HL-60 (cell line): ENCODE results near the gene PTGES2.

ENCODE experiments used
- DNase-seq, 2 experiments: peaks; one replicate each; pipeline ENCODE4 v3.0.0-alpha.2; 2010 to 2020; ENCODE audit warnings: low read depth in 1 of 2, low spot score in 1 of 2
- H3K27ac ChIP-seq: fragments of 250-450 bp; sonication (Bioruptor Pico); replicated peaks from 2 replicates; pipeline ENCODE4 v1.5.1; 2020; ENCODE audit warnings: mild to moderate bottlenecking, moderate library complexity
- H3K27me3 ChIP-seq: fragments of 250-450 bp; sonication (Bioruptor Pico); 2 replicates; pipeline ENCODE4 v1.5.1; 2021; ENCODE audit warnings: mild to moderate bottlenecking, moderate library complexity; ENCODE audit not compliant: insufficient read depth, poor library complexity, severe bottlenecking
- H3K4me3 ChIP-seq: replicated peaks from 2 replicates; pipeline ENCODE4 v1.5.1; 2011; ENCODE audit warnings: mild to moderate bottlenecking, control low read depth, low read length; ENCODE audit not compliant: insufficient read depth
- GABPA ChIP-seq: IDR thresholded peaks from 2 replicates; pipeline ENCODE4 v1.6.1; 2012; ENCODE audit warnings: low read depth
- POLR2AphosphoS5 ChIP-seq: IDR thresholded peaks from 2 replicates; pipeline ENCODE4 v1.6.1; 2012; ENCODE audit warnings: low read depth
- SPI1 ChIP-seq: IDR thresholded peaks from 2 replicates; pipeline ENCODE4 v1.6.1; 2012; ENCODE audit warnings: low read depth, mild to moderate bottlenecking, borderline replicate concordance
- TF ChIP-seq, protein P1 (sequence below): IDR thresholded peaks from 2 replicates; pipeline ENCODE4 v1.6.1; 2012; ENCODE audit warnings: low read depth; ENCODE audit not compliant: insufficient replicate concordance
- TF ChIP-seq, protein P2 (sequence below): IDR thresholded peaks from one replicate; pipeline ENCODE4 v1.5.1; 2011; ENCODE audit warnings: low read length, control low read depth, inconsistent platforms; ENCODE audit not compliant: insufficient read depth

Gene PTGES2

DNA sequence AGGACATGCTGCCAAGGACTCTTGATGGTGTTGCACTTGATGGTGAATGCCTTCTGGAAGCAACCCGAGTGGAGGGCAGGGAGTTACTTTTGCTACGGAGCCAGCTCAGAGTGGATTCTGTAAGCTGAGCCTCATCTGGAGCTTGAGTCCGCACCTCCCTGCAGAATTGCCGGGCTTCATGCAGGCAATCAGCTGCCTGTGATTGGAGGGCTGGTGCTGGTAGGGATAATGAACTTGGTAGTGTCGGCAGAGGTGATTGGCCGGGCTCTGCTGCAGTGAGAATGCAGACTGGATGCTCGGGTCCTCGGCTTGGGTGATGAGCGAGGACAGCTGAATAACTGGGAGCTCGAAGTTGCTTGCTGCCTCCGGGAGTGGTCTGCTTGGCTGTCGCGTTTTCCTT lies 36.4 kb downstream of the PTGES2 start:
- DNase-seq = no peak
- Histone ChIP-seq H3K4me3 (no peak overlapping the region), H3K27me3 (no peaks in the 10 kb centered on the region), H3K27ac (no peak overlapping the region)
- TF ChIP-seq SPI1 (no peak), GABPA (no peak), POLR2AphosphoS5 (no peak)
- TF ChIP-seq, protein P1, sequence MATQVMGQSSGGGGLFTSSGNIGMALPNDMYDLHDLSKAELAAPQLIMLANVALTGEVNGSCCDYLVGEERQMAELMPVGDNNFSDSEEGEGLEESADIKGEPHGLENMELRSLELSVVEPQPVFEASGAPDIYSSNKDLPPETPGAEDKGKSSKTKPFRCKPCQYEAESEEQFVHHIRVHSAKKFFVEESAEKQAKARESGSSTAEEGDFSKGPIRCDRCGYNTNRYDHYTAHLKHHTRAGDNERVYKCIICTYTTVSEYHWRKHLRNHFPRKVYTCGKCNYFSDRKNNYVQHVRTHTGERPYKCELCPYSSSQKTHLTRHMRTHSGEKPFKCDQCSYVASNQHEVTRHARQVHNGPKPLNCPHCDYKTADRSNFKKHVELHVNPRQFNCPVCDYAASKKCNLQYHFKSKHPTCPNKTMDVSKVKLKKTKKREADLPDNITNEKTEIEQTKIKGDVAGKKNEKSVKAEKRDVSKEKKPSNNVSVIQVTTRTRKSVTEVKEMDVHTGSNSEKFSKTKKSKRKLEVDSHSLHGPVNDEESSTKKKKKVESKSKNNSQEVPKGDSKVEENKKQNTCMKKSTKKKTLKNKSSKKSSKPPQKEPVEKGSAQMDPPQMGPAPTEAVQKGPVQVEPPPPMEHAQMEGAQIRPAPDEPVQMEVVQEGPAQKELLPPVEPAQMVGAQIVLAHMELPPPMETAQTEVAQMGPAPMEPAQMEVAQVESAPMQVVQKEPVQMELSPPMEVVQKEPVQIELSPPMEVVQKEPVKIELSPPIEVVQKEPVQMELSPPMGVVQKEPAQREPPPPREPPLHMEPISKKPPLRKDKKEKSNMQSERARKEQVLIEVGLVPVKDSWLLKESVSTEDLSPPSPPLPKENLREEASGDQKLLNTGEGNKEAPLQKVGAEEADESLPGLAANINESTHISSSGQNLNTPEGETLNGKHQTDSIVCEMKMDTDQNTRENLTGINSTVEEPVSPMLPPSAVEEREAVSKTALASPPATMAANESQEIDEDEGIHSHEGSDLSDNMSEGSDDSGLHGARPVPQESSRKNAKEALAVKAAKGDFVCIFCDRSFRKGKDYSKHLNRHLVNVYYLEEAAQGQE = no peak
- TF ChIP-seq, protein P2, sequence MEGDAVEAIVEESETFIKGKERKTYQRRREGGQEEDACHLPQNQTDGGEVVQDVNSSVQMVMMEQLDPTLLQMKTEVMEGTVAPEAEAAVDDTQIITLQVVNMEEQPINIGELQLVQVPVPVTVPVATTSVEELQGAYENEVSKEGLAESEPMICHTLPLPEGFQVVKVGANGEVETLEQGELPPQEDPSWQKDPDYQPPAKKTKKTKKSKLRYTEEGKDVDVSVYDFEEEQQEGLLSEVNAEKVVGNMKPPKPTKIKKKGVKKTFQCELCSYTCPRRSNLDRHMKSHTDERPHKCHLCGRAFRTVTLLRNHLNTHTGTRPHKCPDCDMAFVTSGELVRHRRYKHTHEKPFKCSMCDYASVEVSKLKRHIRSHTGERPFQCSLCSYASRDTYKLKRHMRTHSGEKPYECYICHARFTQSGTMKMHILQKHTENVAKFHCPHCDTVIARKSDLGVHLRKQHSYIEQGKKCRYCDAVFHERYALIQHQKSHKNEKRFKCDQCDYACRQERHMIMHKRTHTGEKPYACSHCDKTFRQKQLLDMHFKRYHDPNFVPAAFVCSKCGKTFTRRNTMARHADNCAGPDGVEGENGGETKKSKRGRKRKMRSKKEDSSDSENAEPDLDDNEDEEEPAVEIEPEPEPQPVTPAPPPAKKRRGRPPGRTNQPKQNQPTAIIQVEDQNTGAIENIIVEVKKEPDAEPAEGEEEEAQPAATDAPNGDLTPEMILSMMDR = no peak

DNA sequence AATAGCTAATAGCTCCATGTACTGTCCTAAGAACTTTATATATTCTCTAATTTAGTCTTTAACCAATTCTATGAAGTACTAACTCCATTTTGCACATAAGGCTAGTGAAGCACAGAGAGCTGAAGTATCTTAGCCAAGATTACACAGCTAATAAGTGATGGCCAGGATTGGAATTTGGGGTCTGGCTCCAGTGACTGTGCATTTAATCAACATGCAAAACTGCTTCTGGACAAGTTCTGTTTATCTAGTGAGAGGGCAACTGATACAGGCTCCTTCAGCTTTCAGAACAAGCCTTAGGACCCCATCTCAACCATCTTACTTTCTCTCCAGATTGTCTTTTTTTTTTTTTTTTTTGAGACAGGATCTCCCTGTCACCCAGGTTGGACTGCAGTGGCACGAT lies 38.2 kb downstream of the PTGES2 start:
- H3K4me3 ChIP-seq = no peak overlapping the region
- no peaks in the 10 kb centered on the region for H3K27me3 ChIP-seq
- TF ChIP-seq GABPA (no peak), SPI1 (no peak), POLR2AphosphoS5 (no peak)
- TF ChIP-seq, protein P2 = no peak
- TF ChIP-seq, protein P1 = no peak
- DNase-seq = no peak
- no peak overlapping the region for H3K27ac ChIP-seq

DNA sequence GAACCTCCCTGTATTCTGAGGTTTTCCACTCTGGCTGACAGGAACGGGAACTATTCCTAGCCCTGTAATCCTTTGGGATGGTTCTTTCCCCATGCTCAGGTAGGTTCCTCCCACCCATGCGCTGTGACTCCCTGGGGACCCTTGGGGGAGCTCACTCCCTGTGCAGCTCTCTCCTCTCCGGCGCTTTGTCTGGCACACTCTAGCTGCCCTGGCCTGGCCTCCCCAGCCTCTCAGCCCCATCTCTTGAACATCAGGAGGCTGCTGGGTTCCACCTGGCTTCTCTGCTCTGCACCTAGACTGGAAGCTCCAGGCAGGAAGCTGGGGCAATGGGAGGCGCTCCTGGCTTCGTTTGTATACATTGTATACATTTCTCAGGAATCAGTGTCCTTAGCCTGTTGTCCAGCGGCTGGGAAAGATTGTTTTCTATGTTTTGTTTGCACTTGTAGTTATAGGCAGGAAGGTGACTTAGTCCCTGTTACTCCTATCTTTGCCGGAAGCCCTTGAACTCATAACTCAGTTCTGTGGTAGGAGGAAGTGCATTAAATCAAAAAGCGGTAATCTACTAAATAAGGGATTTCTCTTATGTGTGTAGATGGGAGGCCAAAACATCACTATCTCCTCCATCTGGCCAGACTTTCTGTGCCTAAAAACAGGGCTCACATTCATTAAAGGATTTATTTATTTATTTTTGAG lies 39.1 kb downstream of the PTGES2 start:
- no peak overlapping the region for H3K4me3 ChIP-seq

More for the DNA sequence above, 39.1 kb downstream of the PTGES2 start:
- H3K27me3 ChIP-seq = no peaks in the 10 kb centered on the region
- no peak overlapping the region for H3K27ac ChIP-seq
- TF ChIP-seq SPI1 (no peak), GABPA (no peak), POLR2AphosphoS5 (no peak)
- TF ChIP-seq, protein P1 = no peak
- TF ChIP-seq, protein P2 = no peak
- DNase-seq = no peak
